ENCODE results near the gene NSMF.

GRCh38 chr9:137477778-137478612 lies 18.9 kb upstream of the NSMF start:
- TF ChIP-seq POLR2AphosphoS5 (IDR thresholded peaks at IDR 0.05; ENCODE audit: borderline replicate concordance, low read depth, low read length) (no peak), EZH2 (IDR thresholded peaks at IDR 0.05) (no peak), FOXP2 (optimal IDR thresholded peaks at IDR 0.05; ENCODE audit: control extremely low read depth, extremely low read length, insufficient read depth) (no peak)

All from SK-N-MC (cell line).